HG02970 (cell line): ENCODE measurements around the gene NPR3.
"Not testable (repeated sequence)": the region's sequence is repeated elsewhere in the genome, so short reads cannot be mapped to it uniquely, and the experiment has no call there.

Source experiments
- ATAC-seq: cut with Tn5 transposase; IDR thresholded peaks from one replicate; pipeline ENCODE4 v1.9.1; 2021; ENCODE audit warnings: mild to moderate bottlenecking, moderate library complexity, moderate number of reproducible peaks; ENCODE audit not compliant: unreplicated experiment, low FRiP score

NPR3 gene

DNA sequence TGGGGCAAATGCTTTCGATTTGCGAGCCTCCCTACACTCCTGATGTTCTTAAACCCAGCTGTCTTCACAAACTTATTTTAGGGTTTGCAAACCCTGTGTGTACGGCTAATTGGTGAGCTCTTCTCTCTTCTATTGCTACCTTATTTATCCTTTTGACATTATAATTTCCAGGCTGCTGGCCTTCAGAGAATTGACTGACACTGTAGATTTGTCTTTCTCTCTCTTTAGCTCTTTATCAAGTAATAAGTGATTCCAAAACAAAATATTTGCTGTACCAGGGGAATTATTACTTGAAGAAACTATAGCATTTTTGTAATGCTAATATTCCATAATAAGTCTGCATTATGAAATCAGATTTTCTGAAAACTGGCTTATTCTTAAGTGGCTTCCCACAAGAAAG is 92.5 kb downstream of the NPR3 start:
- ATAC-seq = no peak

DNA sequence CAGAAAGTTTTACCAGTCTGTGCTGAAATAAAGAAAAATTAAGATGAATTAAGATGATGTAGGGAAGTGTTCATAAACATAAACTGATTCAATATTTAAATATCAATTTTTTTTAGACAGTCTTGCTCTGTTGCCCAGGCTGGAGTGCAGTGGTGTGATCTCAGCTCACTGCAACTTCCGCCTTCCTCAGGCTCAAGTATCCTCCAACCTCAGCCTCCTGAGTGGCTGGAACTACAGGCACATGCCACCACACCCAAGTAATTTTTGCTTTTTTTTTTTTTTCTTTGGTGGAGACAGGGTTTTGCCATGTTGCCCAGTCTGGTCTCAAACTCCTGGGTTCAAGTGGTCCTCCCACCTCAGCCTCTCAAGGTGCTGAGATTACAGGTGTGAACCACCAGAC is 94.3 kb downstream of the NPR3 start:
- ATAC-seq = not testable (repeated sequence)

DNA sequence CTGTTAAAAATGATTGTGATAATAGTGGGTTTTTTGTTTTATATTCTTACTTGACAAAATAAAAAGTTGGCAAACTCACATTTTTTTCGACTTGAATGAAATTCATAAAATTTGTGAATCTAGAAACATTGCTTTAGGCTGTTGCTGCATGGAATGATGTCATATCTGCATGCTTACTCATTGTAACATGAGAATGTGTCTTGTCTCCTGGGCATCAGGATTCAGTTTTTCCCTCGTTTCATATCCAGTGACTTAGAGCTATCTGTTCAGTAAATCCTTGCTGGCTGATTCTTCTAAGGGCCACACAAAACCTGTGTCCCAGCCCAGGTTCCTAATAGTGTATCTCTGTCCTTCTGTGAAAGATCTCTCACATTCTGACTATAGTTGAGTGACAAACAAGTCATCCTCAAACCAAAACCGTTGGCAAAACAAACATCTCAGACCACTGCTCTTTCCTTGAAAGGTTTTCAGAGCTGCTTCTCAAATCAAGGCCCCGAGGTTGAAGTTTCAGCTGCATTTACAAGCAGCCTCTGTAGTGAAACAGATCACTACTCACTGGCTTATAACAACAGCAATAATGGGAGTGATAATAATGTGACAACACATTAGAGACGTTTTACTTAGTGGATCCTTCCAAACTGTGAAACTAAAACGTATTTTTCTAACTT is 95.0 kb downstream of the NPR3 start:
- ATAC-seq = no peak

DNA sequence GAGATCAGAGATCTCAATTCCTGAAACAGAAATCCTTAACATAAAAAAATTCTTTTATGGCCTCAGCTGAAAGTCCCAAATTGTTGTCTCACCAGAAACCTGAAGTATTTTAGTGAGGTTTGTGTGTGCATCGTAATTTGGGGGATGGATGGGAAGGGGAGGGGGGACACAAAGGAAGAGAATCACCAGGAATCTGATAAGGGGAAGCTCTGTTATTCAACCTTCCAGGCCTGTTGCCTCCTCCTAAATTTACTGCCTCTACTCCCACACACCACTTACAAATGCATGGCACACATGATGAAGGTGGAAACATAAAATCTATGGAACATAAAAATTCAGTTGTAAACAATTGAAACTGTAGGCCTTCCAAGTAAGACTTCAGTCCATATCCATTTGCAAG is 97.7 kb downstream of the NPR3 start:
- no peak for ATAC-seq

DNA sequence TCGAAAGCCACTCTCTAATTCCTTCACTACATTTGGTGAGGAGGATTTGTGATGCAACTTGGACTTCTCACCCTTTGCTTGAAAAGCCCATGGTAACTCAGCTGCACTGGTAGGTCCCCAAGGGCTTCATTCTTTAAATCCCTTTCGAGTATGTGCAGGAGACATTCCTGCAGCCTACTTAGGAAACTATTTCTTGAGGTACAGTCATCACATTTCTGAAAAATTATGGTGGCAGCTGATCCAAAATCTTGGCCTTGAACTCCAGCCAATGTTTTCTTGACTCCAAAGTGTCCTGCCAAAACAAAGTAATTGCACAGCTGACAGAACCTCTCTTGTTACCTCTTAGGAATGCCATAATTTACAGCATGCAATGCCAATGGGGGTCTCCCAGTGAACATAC is 99.7 kb downstream of the NPR3 start:
- no peak for ATAC-seq

DNA sequence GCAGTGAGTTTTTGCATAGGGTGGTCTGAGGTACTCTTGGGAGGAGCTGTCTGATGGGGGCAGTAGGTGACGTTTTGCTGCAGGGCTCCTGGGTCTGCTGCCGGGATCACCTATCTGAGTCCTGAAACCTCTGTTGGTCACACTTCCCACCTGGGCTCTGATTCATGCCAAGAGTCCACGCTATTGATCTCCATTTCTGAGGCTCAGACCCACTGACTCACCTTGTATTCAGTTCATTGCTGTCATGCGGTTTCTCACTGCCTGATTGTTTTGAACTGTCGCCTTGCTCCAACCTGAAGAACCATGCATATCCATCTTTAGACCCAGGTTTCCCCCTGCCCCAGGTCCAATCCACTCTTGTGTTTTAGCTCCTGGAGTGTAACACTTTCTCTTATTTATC is 101.3 kb downstream of the NPR3 start:
- ATAC-seq = no peak

DNA sequence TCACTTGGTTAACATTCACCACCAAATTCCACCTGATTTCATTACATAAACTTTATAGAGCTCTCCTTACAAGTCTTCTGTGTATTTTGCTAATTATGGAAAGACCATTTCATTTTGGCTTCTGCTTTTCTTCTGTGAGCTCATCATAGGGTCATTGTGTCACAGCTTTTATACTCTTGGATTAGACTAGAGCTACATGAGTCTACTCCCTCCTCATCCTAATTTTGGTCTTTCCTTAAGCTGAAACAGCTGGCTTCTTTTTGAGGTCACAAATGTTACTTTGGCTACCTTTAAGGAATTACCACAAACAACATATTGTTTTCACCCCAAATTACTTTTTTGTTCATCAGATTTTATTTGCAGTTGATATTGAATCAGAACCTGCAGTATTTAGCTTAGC is 103.0 kb downstream of the NPR3 start:
- ATAC-seq = no peak

DNA sequence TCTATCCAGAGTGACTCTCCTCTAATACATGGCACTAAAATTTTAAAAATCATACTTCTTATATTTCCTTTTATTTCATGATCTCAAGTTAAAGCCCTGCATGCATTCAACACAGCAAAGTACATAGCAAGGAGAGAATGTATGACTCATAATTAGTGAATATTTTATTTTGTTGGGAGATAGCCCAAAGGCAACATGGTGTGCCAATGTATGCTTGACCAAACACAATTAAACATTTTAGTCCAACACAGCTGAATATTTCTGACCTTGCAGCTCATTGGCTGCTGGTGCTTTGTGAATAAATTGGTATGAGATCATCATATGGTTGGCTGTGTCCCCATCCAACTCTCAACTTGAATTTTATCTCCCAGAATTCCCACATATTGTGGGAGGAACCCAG is 103.5 kb downstream of the NPR3 start:
- ATAC-seq = no peak

DNA sequence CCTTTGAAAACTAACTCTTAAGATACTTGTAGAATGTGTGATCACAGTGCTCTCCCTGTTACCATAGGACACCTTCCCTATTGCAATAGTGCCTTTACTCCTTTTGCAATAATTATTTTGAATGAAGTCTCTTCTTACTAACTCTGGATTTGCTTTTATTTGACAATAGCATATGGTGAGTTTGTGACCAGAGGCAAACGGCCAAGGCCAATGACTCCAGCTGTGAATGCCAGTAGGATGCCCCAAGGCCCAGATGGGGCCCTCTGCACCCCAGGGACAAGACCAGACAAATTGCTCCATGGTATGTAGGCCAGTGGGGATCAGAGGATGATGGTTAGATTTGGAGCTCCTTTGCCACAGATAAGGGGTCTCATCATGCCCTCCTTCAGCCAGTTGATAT is 116.9 kb downstream of the NPR3 start:
- ATAC-seq = no peak

DNA sequence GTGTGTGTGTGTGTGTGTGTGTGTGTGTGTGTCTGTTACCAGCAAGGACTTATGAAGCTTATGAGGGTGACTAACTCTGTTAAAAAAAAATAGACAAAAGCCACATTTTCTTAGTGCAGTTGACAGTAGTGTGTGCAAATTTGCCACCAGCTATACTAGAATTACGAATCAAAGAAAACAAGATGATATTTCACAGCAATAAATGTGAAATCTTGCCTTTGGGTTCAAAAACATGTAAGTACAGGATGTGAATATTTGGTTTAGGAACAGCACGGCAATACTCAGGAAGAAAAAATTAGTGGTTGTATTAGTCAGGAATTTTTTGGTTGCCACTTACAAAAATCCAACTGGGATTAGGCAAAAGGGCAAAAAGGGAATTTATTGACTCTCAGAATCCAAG is 117.4 kb downstream of the NPR3 start:
- no peak for ATAC-seq

DNA sequence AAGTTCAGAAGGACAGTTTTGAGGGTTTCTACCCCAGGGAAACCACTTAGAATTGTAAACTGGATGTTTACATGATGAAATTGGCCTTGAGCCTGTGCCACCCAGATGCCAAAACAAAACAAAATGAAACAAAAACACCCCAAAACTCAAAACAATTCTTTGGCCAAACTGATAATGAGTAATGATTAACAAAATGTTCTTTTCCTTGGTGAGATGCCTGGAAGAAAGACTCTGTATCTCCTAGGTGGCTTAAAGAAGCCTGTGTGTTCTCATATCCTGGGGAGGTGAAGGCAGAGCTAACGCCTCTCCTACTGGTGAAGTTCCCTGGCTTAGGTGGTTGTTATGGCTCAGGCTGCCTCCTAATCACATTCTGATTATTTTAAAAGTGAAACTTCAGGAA is 120.5 kb downstream of the NPR3 start:
- no peak for ATAC-seq

DNA sequence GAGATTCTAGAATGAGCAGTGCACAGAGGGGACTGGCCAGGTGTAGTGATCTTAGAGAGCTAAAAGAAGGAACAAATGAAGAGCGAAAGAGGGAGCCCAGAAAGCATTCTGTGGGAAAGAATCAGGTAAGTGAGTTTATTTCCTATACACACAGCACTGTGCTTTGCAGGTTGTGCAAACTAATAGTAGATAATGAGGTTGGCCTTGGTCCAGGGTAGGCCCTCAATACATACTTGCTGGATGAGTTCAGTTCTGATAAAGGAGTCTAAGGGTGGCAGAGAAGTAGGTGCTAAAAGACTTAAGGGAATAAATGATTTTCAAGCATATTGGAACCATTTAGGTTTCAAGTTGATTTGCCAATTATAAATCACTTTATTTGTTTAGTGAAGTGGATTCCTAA is 122.0 kb downstream of the NPR3 start:
- ATAC-seq = no peak

DNA sequence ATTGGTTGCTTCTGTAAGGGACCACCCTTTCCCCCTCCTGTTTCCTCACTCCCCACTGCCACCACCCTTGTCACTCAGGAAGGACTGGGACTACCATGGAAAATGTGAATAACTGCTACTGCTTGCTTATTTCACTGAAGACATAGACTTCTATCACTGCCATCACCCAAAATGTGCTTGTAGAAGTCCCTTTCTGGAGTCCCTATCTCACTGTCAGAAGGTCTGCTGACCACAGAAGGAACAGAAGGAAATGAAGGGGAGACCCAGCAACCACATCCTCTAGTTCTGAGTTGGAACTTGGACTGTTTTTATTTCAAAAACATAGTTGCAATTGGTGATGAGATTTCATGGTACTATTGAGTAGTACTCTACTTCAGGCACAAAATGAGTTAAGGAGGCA is 122.5 kb downstream of the NPR3 start:
- ATAC-seq = no peak

DNA sequence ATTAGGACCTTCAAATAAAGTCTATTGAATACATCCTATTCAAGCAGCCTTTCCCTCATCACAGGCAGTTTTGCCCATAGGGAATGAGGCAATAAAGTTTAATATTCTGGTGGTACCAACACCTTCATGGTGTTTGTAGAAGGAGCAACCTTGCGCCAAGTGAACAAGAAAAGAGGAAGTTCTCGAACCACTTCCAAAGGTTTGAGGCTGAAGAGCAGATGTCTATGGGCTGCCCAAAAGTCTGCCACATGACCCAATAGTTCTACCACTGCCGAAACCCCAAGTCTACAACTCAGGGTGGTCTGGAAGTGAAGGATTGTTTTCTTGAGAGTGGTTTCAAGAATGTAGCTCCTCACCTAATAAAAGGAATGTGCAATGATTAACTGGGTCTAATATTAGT is 123.1 kb downstream of the NPR3 start:
- ATAC-seq = no peak

DNA sequence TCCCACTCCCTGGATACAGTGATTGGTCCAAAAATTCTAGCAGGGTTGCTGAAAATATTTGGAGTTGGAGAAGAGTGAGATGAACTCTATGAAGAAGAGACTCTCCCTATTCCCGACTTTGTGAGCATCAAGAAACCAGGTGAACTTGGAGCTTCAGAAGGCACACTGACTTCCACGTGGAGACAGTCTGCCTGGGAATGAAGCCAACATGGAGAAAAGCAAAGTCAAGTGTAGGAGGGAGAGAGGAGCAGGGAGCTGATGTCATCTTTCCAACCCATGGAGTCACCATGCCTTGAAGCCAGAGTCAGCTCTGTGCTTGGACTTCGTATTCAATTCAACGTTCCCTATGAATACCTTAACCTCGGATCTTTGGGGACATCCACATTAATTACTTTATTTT is 125.1 kb downstream of the NPR3 start:
- ATAC-seq = no peak

DNA sequence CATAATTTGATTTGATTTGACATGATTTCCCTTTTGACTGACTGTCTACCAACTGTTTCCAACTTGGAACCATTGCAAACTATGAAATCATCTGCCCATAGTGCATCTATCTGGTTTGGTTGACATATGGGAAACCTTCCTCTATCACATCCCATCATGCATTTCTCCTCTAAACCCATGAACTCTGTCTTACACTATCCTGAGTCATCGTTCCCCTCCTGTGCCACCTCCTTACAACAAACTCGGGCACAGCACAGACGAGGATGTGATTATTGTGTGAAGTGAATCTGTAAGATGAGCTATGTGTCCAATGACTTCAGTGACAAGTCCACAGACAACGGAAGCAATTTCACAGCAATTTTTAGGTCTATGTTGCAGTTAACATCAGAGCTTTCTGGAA is 126.1 kb downstream of the NPR3 start:
- ATAC-seq = no peak

DNA sequence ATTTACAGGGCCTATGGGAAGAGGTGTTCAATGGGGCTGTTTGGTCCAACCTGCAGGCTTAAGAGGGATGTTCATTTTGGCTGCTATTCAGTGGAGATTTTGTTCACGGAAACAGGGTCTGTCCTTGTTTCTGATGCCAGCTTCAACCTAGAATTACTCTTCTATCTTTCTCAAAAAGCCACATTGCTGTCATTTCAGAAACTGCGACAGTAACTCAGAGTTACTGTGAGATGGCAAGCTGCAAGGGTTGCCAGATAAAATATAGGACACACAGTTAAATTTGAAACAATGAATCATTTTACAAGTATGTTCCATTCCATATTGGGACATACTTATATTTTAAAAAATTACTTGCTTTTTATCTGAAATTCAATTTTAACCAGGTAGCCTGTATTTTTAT is 128.0 kb downstream of the NPR3 start:
- ATAC-seq = no peak

DNA sequence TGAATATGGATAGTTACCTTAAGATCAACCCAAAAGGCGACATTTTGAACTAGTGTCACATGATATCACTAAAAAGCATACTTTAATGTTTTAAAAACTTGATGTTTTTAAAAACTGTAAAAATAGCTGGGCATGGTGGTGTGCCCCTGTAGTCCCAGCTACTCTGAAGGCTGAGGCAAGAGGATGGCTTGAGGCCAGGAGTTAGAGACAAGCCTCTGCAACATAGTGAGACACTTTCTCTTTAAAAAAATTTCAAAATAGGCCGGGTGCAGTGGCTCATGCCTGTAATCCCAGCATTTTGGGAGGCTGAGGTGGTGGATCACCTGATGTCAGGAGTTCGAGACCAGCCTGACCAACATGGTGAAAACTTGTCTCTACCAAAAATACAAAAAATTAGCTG is 129.5 kb downstream of the NPR3 start:
- no peak for ATAC-seq
